Osteoblast (primary cell): ENCODE measurements around the gene KMO. TPM values are rescaled to one million over a fixed set of nuclear protein-coding genes. Genes with fewer than 3 reads are reported as not detected.

Source experiments
- DNase-seq: peaks from one replicate; pipeline ENCODE4 v3.0.0; 2011; ENCODE audit warnings: low spot score, mixed read lengths; ENCODE audit not compliant: insufficient read length; ENCODE audit errors: missing footprints
- H2AFZ ChIP-seq: 2 replicates; pipeline ENCODE4 v1.6.0; 2011; ENCODE audit warnings: mild to moderate bottlenecking, low read length
- H3K27ac ChIP-seq: 2 replicates; pipeline ENCODE4 v1.5.1; 2011; ENCODE audit warnings: mild to moderate bottlenecking, low read depth, low read length, moderate library complexity
- H3K27me3 ChIP-seq: 2 replicates; pipeline ENCODE4 v1.6.0; 2012; ENCODE audit warnings: mild to moderate bottlenecking, control low read depth, inconsistent platforms, low read length, moderate library complexity; ENCODE audit not compliant: insufficient read depth
- H3K36me3 ChIP-seq: 2 replicates; pipeline ENCODE4 v1.5.1; 2011; ENCODE audit warnings: mild to moderate bottlenecking, low read length, control low read depth, moderate library complexity; ENCODE audit not compliant: insufficient read depth
- H3K4me1 ChIP-seq: 2 replicates; pipeline ENCODE4 v1.5.1; 2011; ENCODE audit warnings: mild to moderate bottlenecking, low read length, control low read depth, moderate library complexity; ENCODE audit not compliant: insufficient read depth
- H3K4me2 ChIP-seq: 2 replicates; pipeline ENCODE4 v1.6.0; 2011; ENCODE audit warnings: mild to moderate bottlenecking, low read length; ENCODE audit not compliant: insufficient read depth
- H3K4me3 ChIP-seq: fragments of 200-600 bp; sonication (generic); 3 replicates; pipeline ENCODE4 v1.5.1; 2012; ENCODE audit warnings: mild to moderate bottlenecking, low read length, inconsistent platforms; ENCODE audit not compliant: insufficient read depth
- H3K79me2 ChIP-seq: 2 replicates; pipeline ENCODE4 v1.6.0; 2012; ENCODE audit warnings: mild to moderate bottlenecking, low read length, control low read depth, inconsistent platforms; ENCODE audit not compliant: insufficient read depth
- H3K9me3 ChIP-seq: 2 replicates; pipeline ENCODE4 v1.5.1; 2011; ENCODE audit warnings: low read depth, low read length, control low read depth
- H4K20me1 ChIP-seq: 2 replicates; pipeline ENCODE4 v1.6.0; 2012; ENCODE audit warnings: mild to moderate bottlenecking, low read length, control low read depth; ENCODE audit not compliant: insufficient read depth
- total RNA-seq: library from RNA; depleted of rRNA; stranded (reverse); fragments of >200 nt; gene quantifications from 2 replicates; pipeline ENCODE4 v1.2.3, GENCODE V29; 2012
- TF ChIP-seq, protein P1 (sequence below): IDR thresholded peaks from 2 replicates; pipeline ENCODE4 v1.5.1; 2011; ENCODE audit warnings: mild to moderate bottlenecking, low read depth, low read length, moderate library complexity; ENCODE audit errors: extremely low read depth

The KMO gene
- total RNA-seq, 1 donor = 0.36 TPM

DNA sequence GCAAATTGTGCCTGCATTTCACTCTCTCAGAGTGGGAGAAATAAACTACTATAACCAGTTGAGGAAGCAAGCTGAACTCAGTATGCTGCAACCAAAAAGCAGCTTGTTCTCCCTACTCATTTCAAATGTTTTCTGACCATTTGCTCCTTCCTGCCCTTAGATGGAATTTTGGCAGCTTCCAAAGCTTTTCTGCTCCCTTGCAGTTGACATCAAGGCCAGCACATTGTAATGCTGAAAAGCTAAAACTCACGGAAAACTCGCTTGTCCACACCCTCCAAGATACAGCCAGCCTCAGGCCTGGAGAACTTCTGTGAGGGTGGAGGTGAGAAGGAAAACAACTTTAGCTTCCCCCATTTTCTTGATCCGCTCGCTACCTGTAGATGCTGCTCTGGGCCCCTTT, 113.0 kb downstream of the KMO start:
- TF ChIP-seq, protein P1, sequence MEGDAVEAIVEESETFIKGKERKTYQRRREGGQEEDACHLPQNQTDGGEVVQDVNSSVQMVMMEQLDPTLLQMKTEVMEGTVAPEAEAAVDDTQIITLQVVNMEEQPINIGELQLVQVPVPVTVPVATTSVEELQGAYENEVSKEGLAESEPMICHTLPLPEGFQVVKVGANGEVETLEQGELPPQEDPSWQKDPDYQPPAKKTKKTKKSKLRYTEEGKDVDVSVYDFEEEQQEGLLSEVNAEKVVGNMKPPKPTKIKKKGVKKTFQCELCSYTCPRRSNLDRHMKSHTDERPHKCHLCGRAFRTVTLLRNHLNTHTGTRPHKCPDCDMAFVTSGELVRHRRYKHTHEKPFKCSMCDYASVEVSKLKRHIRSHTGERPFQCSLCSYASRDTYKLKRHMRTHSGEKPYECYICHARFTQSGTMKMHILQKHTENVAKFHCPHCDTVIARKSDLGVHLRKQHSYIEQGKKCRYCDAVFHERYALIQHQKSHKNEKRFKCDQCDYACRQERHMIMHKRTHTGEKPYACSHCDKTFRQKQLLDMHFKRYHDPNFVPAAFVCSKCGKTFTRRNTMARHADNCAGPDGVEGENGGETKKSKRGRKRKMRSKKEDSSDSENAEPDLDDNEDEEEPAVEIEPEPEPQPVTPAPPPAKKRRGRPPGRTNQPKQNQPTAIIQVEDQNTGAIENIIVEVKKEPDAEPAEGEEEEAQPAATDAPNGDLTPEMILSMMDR = no peak
- H3K27ac ChIP-seq = no peak overlapping the region
- no peaks in the 10 kb centered on the region for H4K20me1 ChIP-seq
- no peaks in the 10 kb centered on the region for H3K36me3 ChIP-seq
- no peak overlapping the region for H3K4me2 ChIP-seq
- H2AFZ ChIP-seq = no peak overlapping the region
- peaks cover 3% of the 10 kb centered on the region for H3K4me1 ChIP-seq
- H3K9me3 ChIP-seq = no peaks in the 10 kb centered on the region
- DNase-seq = no peak
- no peak overlapping the region for H3K4me3 ChIP-seq
- no peaks in the 10 kb centered on the region for H3K79me2 ChIP-seq
- no peaks in the 10 kb centered on the region for H3K27me3 ChIP-seq

Other genes with a start within 250 kb of the KMO start
- gene RGS7, start 175.2 kb upstream of the KMO start, total RNA-seq = 0.36 and 0.59 TPM in 2 replicates
- gene FH, start 12.6 kb upstream of the KMO start, total RNA-seq = 95.2 and 97.8 TPM in 2 replicates
- gene CHML, start 108.0 kb downstream of the KMO start, total RNA-seq = 11.6 and 12.1 TPM in 2 replicates
- 4.7 and 5.1 TPM in 2 replicates for gene OPN3, start 108.0 kb downstream of the KMO start, total RNA-seq
- not detected in 2 replicates for gene WDR64, start 119.9 kb downstream of the KMO start, total RNA-seq